K562 (cell line): Measurements from ENCODE around the gene PLCL1.

Experiments used
- EZH2 ChIP-seq: IDR thresholded peaks from 2 replicates; pipeline ENCODE4 v1.6.1; 2012; ENCODE audit warnings: low read depth, mild to moderate bottlenecking, inconsistent platforms, low read length, borderline replicate concordance
- ZNF347 ChIP-seq: fragments of 450-650 bp; formaldehyde crosslinking; IDR thresholded peaks from 2 replicates; pipeline ENCODE4 v1.4.0; 2020; ENCODE audit warnings: low read depth, mild to moderate bottlenecking, moderate library complexity
- TF ChIP-seq, protein P1 (sequence below): fragments of 450-650 bp; IDR thresholded peaks from 2 replicates; pipeline ENCODE4 v1.6.1; 2017; ENCODE audit warnings: mild to moderate bottlenecking, moderate library complexity
- TF ChIP-seq, protein P2 (sequence below), 3 experiments: IDR thresholded peaks in 2 of 3; conservative IDR thresholded peaks in 1 of 3; 2 replicates each; pipeline ENCODE4 v1.5.1; 2011 to 2012; ENCODE audit warnings: low read length in 3 of 3, mild to moderate bottlenecking in 3 of 3, control low read depth in 2 of 3, improper control_type of control experiment in 1 of 3, inconsistent platforms in 1 of 3, low read depth in 1 of 3, mixed read lengths in 1 of 3, moderate library complexity in 1 of 3; ENCODE audit not compliant: insufficient read depth in 2 of 3

DNA sequence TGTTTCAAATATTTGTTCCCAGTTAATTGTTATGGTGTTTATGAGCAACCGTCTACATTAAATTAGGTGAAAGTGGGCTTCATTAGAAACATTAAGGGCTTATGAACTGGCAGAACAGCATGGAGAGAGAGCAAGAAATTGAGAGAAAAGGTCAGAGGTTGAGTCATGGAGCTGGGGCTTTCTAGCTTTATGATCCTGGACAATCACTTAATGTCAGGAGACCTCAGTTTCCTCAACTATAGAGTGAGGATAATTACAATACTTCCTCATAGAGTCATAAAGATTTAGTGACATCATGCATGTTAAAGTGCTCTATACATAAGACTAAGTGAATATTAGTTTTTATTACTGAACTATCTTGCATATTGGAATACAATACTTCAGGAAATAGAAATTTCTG lies 83.9 kb downstream of the PLCL1 start:
- no peak for TF ChIP-seq ZNF347
- TF ChIP-seq, protein P1, sequence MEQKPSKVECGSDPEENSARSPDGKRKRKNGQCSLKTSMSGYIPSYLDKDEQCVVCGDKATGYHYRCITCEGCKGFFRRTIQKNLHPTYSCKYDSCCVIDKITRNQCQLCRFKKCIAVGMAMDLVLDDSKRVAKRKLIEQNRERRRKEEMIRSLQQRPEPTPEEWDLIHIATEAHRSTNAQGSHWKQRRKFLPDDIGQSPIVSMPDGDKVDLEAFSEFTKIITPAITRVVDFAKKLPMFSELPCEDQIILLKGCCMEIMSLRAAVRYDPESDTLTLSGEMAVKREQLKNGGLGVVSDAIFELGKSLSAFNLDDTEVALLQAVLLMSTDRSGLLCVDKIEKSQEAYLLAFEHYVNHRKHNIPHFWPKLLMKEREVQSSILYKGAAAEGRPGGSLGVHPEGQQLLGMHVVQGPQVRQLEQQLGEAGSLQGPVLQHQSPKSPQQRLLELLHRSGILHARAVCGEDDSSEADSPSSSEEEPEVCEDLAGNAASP, result no peak
- TF ChIP-seq, protein P2, sequence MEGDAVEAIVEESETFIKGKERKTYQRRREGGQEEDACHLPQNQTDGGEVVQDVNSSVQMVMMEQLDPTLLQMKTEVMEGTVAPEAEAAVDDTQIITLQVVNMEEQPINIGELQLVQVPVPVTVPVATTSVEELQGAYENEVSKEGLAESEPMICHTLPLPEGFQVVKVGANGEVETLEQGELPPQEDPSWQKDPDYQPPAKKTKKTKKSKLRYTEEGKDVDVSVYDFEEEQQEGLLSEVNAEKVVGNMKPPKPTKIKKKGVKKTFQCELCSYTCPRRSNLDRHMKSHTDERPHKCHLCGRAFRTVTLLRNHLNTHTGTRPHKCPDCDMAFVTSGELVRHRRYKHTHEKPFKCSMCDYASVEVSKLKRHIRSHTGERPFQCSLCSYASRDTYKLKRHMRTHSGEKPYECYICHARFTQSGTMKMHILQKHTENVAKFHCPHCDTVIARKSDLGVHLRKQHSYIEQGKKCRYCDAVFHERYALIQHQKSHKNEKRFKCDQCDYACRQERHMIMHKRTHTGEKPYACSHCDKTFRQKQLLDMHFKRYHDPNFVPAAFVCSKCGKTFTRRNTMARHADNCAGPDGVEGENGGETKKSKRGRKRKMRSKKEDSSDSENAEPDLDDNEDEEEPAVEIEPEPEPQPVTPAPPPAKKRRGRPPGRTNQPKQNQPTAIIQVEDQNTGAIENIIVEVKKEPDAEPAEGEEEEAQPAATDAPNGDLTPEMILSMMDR (IDR thresholded peaks at IDR 0.05 in 2 of 3, conservative IDR thresholded peaks at IDR 0.05 in 1 of 3; ENCODE audit: insufficient read depth in 2 of 3, low read depth in 1 of 3, low read length in 3 of 3), result no peak
- TF ChIP-seq EZH2, result no peak
